OCI-LY1 (cell line): Measurements from ENCODE around the gene TAF9.

ENCODE experiments used
- H2AFZ ChIP-seq: fragments of 200-600 bp; sonication (generic), shearing (Covaris generic); 2 replicates; pipeline ENCODE4 v1.6.0; 2014; ENCODE audit warnings: antibody characterized with exemption, mild to moderate bottlenecking, low read length
- H3F3A ChIP-seq: fragments of 200-600 bp; sonication (generic), shearing (Covaris generic); 2 replicates; pipeline ENCODE4 v1.6.0; 2014; ENCODE audit warnings: mild to moderate bottlenecking, antibody characterized with exemption, low read length, moderate library complexity; ENCODE audit not compliant: insufficient read depth
- H3K27ac ChIP-seq: fragments of 200-600 bp; sonication (generic); 2 replicates; pipeline ENCODE4 v1.5.1; 2014; ENCODE audit warnings: low read length, mixed run types, mild to moderate bottlenecking, low read depth; ENCODE audit not compliant: poor library complexity, severe bottlenecking
- H3K27me3 ChIP-seq: fragments of 200-600 bp; sonication (generic); 2 replicates; pipeline ENCODE4 v1.6.0; 2014; ENCODE audit warnings: antibody characterized with exemption, mild to moderate bottlenecking, low read length, moderate library complexity; ENCODE audit not compliant: insufficient read depth
- H3K36me3 ChIP-seq: fragments of 200-600 bp; sonication (generic); 2 replicates; pipeline ENCODE4 v1.6.1; 2014; ENCODE audit warnings: mild to moderate bottlenecking, antibody characterized with exemption, low read length, moderate library complexity, mixed read lengths; ENCODE audit not compliant: insufficient read depth
- H3K4me1 ChIP-seq: fragments of 200-600 bp; sonication (generic); 2 replicates; pipeline ENCODE4 v1.5.1; 2014; ENCODE audit warnings: mild to moderate bottlenecking, low read length, moderate library complexity; ENCODE audit not compliant: insufficient read depth, severe bottlenecking
- H3K4me2 ChIP-seq: fragments of 200-600 bp; sonication (generic), shearing (Covaris generic); 2 replicates; pipeline ENCODE4 v1.6.1; 2014; ENCODE audit warnings: low read length
- H3K4me3 ChIP-seq: fragments of 200-600 bp; sonication (generic); 2 replicates; pipeline ENCODE4 v1.5.1; 2014; ENCODE audit warnings: low read length, low read depth, mild to moderate bottlenecking, mixed read lengths; ENCODE audit not compliant: poor library complexity, severe bottlenecking
- H3K79me2 ChIP-seq: fragments of 200-600 bp; shearing (Covaris generic); 2 replicates; pipeline ENCODE4 v1.6.1; 2016; ENCODE audit warnings: mixed run types, low read length, mixed read lengths; ENCODE audit not compliant: insufficient read depth
- H3K9ac ChIP-seq: fragments of 200-600 bp; sonication (generic), shearing (Covaris generic); 2 replicates; pipeline ENCODE4 v1.6.1; 2014; ENCODE audit warnings: mild to moderate bottlenecking, low read length, mixed read lengths
- H3K9me2 ChIP-seq: fragments of 200-600 bp; sonication (generic), shearing (Covaris generic); 2 replicates; pipeline ENCODE4 v1.6.1; 2014; ENCODE audit warnings: low read depth, mild to moderate bottlenecking, low read length, mixed read lengths
- H3K9me3 ChIP-seq: fragments of 200-600 bp; shearing (Covaris generic); 2 replicates; pipeline ENCODE4 v1.6.1; 2014; ENCODE audit warnings: low read length, mixed read lengths
- H4K20me1 ChIP-seq: fragments of 200-600 bp; sonication (generic), shearing (Covaris generic); 2 replicates; pipeline ENCODE4 v1.6.0; 2016; ENCODE audit warnings: mild to moderate bottlenecking, low read length; ENCODE audit not compliant: insufficient read depth
- EZH2 ChIP-seq: fragments of 200-600 bp; sonication (generic), shearing (Covaris generic); IDR thresholded peaks from 2 replicates; pipeline ENCODE4 v1.8.0; 2017; ENCODE audit warnings: borderline replicate concordance, mixed run types, mild to moderate bottlenecking, antibody characterized with exemption, low read length, moderate library complexity, mixed read lengths
- TF ChIP-seq, protein P1 (sequence below): fragments of 200-600 bp; sonication (generic), shearing (Covaris generic); IDR thresholded peaks from 2 replicates; pipeline ENCODE4 v1.5.1; 2017; ENCODE audit warnings: mild to moderate bottlenecking, antibody characterized with exemption, low read length, moderate library complexity, mixed read lengths

Gene TAF9

DNA sequence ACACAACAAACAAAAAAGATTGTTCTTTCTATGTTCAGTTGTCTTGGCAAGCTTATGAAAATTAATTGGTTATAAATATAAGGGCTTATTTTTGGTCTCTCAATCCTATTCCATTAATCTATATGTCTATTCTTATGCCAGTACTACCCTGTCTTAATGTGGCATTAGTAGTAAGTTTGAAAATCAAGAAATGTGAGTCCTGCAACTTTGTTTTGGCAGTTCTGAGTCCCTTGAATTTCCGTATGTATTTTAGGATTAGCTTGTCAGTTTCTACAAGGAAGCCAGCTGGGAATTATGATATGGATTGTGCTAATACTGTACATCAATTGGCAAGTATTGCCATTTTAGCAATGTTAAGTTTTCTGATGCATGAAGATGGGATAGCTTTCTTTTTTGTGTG is 26.2 kb downstream of the TAF9 start:
- H3K9ac ChIP-seq = no peak overlapping the region
- no peak overlapping the region for H3K4me2 ChIP-seq
- H3K4me1 ChIP-seq = no peaks in the 10 kb centered on the region
- no peaks in the 10 kb centered on the region for H3F3A ChIP-seq
- H3K9me3 ChIP-seq = no peaks in the 10 kb centered on the region
- H4K20me1 ChIP-seq = no peaks in the 10 kb centered on the region
- H2AFZ ChIP-seq = no peak overlapping the region
- H3K9me2 ChIP-seq = no peaks in the 10 kb centered on the region
- TF ChIP-seq EZH2 = no peak
- TF ChIP-seq, protein P1, sequence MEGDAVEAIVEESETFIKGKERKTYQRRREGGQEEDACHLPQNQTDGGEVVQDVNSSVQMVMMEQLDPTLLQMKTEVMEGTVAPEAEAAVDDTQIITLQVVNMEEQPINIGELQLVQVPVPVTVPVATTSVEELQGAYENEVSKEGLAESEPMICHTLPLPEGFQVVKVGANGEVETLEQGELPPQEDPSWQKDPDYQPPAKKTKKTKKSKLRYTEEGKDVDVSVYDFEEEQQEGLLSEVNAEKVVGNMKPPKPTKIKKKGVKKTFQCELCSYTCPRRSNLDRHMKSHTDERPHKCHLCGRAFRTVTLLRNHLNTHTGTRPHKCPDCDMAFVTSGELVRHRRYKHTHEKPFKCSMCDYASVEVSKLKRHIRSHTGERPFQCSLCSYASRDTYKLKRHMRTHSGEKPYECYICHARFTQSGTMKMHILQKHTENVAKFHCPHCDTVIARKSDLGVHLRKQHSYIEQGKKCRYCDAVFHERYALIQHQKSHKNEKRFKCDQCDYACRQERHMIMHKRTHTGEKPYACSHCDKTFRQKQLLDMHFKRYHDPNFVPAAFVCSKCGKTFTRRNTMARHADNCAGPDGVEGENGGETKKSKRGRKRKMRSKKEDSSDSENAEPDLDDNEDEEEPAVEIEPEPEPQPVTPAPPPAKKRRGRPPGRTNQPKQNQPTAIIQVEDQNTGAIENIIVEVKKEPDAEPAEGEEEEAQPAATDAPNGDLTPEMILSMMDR = no peak
- H3K79me2 ChIP-seq = no peaks in the 10 kb centered on the region
- H3K4me3 ChIP-seq = no peak overlapping the region
- no peak overlapping the region for H3K27ac ChIP-seq
- H3K27me3 ChIP-seq = no peaks in the 10 kb centered on the region
- no peaks in the 10 kb centered on the region for H3K36me3 ChIP-seq

DNA sequence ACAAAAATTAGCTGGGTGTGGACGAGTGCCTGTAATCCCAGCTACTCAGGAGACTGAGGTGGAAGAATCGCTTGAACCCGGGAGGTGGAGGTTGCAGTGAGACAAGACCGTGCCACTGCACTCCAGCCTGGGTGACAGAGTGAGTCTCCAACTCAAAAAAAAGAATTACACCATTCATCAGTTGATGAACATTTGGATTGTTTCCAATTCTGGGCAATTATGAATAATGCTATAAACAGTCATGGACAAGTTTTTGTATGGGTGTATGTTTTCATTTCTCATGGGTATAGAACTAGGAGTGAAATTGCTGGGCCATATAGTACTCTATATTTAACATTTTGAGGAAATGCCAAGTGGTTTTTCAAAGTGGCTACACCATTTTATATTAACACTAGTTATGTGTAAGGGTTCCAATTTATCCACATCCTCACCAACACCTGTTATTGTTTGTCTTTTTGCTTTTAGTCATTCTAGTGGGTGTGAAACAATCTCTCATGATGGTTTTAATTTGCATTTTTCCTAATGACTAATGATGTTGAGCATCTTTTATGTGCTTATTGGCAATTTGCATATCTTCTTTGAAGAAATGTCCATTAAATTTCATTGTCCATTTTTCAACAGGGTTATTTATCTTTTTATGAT is 27.7 kb downstream of the TAF9 start:
- H3K27ac ChIP-seq = no peak overlapping the region

DNA sequence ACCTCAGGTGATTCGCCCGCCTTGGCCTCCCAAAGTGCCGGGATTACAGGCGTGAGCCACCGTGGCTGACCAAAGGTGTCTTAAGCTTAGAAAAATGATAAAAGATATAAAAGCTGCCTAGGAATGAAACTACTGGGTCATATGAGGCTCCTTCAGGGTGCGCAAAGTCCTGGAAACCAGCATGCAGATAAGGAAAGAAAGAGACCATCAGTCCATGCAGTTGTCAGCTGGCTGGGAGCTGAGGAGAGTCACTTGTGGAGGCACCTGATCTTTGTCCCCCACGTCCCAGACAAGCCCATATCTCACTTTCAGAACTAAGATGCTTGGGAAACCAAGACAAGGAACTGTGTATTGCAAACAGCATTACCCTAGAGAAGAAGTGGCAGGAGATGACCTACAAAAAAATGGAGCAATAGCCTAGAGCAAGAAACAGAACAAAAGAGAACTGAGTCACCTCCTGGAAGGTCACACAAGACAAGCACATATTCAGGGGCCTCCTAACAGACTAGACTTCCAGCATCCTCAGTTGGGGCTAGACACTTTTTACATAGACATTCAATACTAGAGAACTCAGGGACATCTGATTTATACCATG is 33.9 kb downstream of the TAF9 start:
- Histone ChIP-seq H3K36me3 (no peaks in the 10 kb centered on the region), H2AFZ (no peak overlapping the region), H3K79me2 (no peaks in the 10 kb centered on the region), H3K27ac (no peak overlapping the region), H3K4me2 (no peak overlapping the region), H3K4me1 (peaks cover 28% of the 10 kb centered on the region), H3K9ac (no peak overlapping the region), H3F3A (no peaks in the 10 kb centered on the region), H3K27me3 (no peaks in the 10 kb centered on the region), H3K9me2 (no peaks in the 10 kb centered on the region), H3K9me3 (no peaks in the 10 kb centered on the region), H4K20me1 (no peaks in the 10 kb centered on the region), H3K4me3 (no peak overlapping the region)
- TF ChIP-seq, protein P1 = no peak
- no peak for TF ChIP-seq EZH2

More for the DNA sequence above, 27.7 kb downstream of the TAF9 start:
- no peak overlapping the region for H3K9ac ChIP-seq
- no peak overlapping the region for H3K4me2 ChIP-seq
- no peaks in the 10 kb centered on the region for H3K27me3 ChIP-seq
- H4K20me1 ChIP-seq = no peaks in the 10 kb centered on the region
- no peak overlapping the region for H3K4me3 ChIP-seq
- H3K36me3 ChIP-seq = no peaks in the 10 kb centered on the region
- TF ChIP-seq, protein P1 = no peak
- no peaks in the 10 kb centered on the region for H3K79me2 ChIP-seq
- no peaks in the 10 kb centered on the region for H3K9me2 ChIP-seq
- no peaks in the 10 kb centered on the region for H3F3A ChIP-seq
- no peaks in the 10 kb centered on the region for H3K4me1 ChIP-seq
- no peaks in the 10 kb centered on the region for H3K9me3 ChIP-seq
- H2AFZ ChIP-seq = no peak overlapping the region
